BE2C (cell line): ENCODE data around the gene SLC6A9.

Experiments used
- DNase-seq: peaks from one replicate; pipeline ENCODE4 v3.0.0-alpha.2; 2020
- H3K27me3 ChIP-seq: fragments of 250-450 bp; sonication (Bioruptor Pico); 2 replicates; pipeline ENCODE4 v1.5.1; 2020; ENCODE audit warnings: mild to moderate bottlenecking
- H3K36me3 ChIP-seq: fragments of 250-450 bp; sonication (Bioruptor Pico); 2 replicates; pipeline ENCODE4 v1.5.1; 2020; ENCODE audit warnings: mild to moderate bottlenecking
- H3K4me1 ChIP-seq: fragments of 250-450 bp; sonication (Bioruptor Pico); 2 replicates; pipeline ENCODE4 v1.5.1; 2020
- H3K4me3 ChIP-seq: 2 replicates; pipeline ENCODE4 v1.5.1; 2011; ENCODE audit warnings: low read depth, low read length
- H3K9me3 ChIP-seq: fragments of 250-450 bp; sonication (Bioruptor Pico); 2 replicates; pipeline ENCODE4 v1.5.1; 2020
- CTCF ChIP-seq: IDR thresholded peaks from 2 replicates; pipeline ENCODE4 v1.5.1; 2012; ENCODE audit warnings: mild to moderate bottlenecking, low read depth, low read length

The SLC6A9 gene

GRCh38 chr1:43984855-43985254, 46.4 kb downstream of the SLC6A9 start:
- no peak for TF ChIP-seq CTCF
- DNase-seq: no peak
- H3K4me3 ChIP-seq: no peak overlapping the region
- H3K4me1 ChIP-seq: no peaks in the 10 kb centered on the region
- H3K27me3 ChIP-seq: no peaks in the 10 kb centered on the region
- no peaks in the 10 kb centered on the region for H3K36me3 ChIP-seq
- no peaks in the 10 kb centered on the region for H3K9me3 ChIP-seq

- Histone ChIP-seq H3K27me3 (no peaks in the 10 kb centered on the region), H3K4me1 (no peaks in the 10 kb centered on the region), H3K4me3 (no peak overlapping the region), H3K36me3 (no peaks in the 10 kb centered on the region), H3K9me3 (no peaks in the 10 kb centered on the region)
- TF ChIP-seq CTCF: no peak
- DNase-seq: no peak
These were observed 47.9 kb downstream of the SLC6A9 start for GRCh38 chr1:43983253-43983899.

GRCh38 chr1:43982808-43983207, 48.5 kb downstream of the SLC6A9 start:
- DNase-seq: no peak
- no peaks in the 10 kb centered on the region for H3K27me3 ChIP-seq
- H3K36me3 ChIP-seq: no peaks in the 10 kb centered on the region
- TF ChIP-seq CTCF: no peak
- H3K9me3 ChIP-seq: no peaks in the 10 kb centered on the region
- H3K4me1 ChIP-seq: no peaks in the 10 kb centered on the region
- H3K4me3 ChIP-seq: no peak overlapping the region

- H3K36me3 ChIP-seq: no peaks in the 10 kb centered on the region
These were observed 49.0 kb downstream of the SLC6A9 start for GRCh38 chr1:43982241-43982640.

GRCh38 chr1:43981636-43982035, 49.6 kb downstream of the SLC6A9 start:
- Histone ChIP-seq H3K9me3 (no peaks in the 10 kb centered on the region), H3K27me3 (no peaks in the 10 kb centered on the region), H3K4me1 (no peaks in the 10 kb centered on the region), H3K36me3 (peaks cover 3% of the 10 kb centered on the region), H3K4me3 (no peak overlapping the region)
- no peak for DNase-seq
- TF ChIP-seq CTCF: no peak

More at GRCh38 chr1:43982241-43982640, 49.0 kb downstream of the SLC6A9 start:
- H3K4me1 ChIP-seq: no peaks in the 10 kb centered on the region
- no peaks in the 10 kb centered on the region for H3K9me3 ChIP-seq
- H3K27me3 ChIP-seq: no peaks in the 10 kb centered on the region
- DNase-seq: no peak
- H3K4me3 ChIP-seq: no peak overlapping the region
- TF ChIP-seq CTCF: no peak

- Histone ChIP-seq H3K9me3 (no peaks in the 10 kb centered on the region), H3K4me1 (no peaks in the 10 kb centered on the region), H3K27me3 (no peaks in the 10 kb centered on the region), H3K36me3 (peaks cover 8% of the 10 kb centered on the region), H3K4me3 (no peak overlapping the region)
- no peak for DNase-seq
- no peak for TF ChIP-seq CTCF
These were observed 50.1 kb downstream of the SLC6A9 start for GRCh38 chr1:43981135-43981491.
